Heart left ventricle (tissue), 16 donors: ENCODE measurements around the gene RAP1GAP. TPM values are rescaled to one million over a fixed set of nuclear protein-coding genes. Genes with fewer than 3 reads are reported as not detected.

Experiments used
- ATAC-seq, 4 donors: fragments of 200-7000 bp; cut with Tn5 transposase; one replicate each; pipeline ENCODE4 v1.9.1; 2020 to 2022; ENCODE audit warnings: moderate library complexity in 4 of 4, mild to moderate bottlenecking in 3 of 4, moderate number of reproducible peaks in 1 of 4
- DNase-seq, 5 donors: peaks; one replicate each; pipeline ENCODE4 v3.0.0-alpha.2; 2020
- H3K27ac ChIP-seq, 12 donors: fragments of 200-600 bp; sonication (generic) in 4 of 12; one replicate each; pipeline versions ENCODE4 v1.5.0 to v1.8.0; 2016 to 2022; ENCODE audit warnings: mild to moderate bottlenecking in 2 of 12
- H3K27me3 ChIP-seq, 9 donors: fragments of 200-600 bp; sonication (generic) in 2 of 9; one replicate each; pipeline versions ENCODE4 v1.5.1 to v1.8.0; 2016 to 2022; ENCODE audit warnings: mild to moderate bottlenecking in 3 of 9
- H3K36me3 ChIP-seq, 9 donors: fragments of 200-600 bp; sonication (generic) in 2 of 9; one replicate each; pipeline versions ENCODE4 v1.5.0 to v1.8.0; 2018 to 2022; ENCODE audit warnings: mild to moderate bottlenecking in 2 of 9
- H3K4me1 ChIP-seq, 12 donors: fragments of 200-600 bp; sonication (generic) in 4 of 12; one replicate each; pipeline versions ENCODE4 v1.5.0 to v1.8.0; 2016 to 2022; ENCODE audit warnings: mild to moderate bottlenecking in 3 of 12
- H3K4me3 ChIP-seq, 12 donors: fragments of 200-600 bp; sonication (generic) in 4 of 12; one replicate each; pipeline versions ENCODE4 v1.5.0 to v1.8.0; 2017 to 2022; ENCODE audit warnings: mild to moderate bottlenecking in 9 of 12, moderate library complexity in 4 of 12
- H3K9me3 ChIP-seq, 12 donors: fragments of 200-600 bp; sonication (generic) in 4 of 12; one replicate each; pipeline versions ENCODE4 v1.5.0 to v1.8.0; 2016 to 2022; ENCODE audit warnings: mild to moderate bottlenecking in 1 of 12
- POLR2A ChIP-seq, 2 donors: fragments of 450-650 bp; IDR thresholded peaks; one replicate each; pipeline ENCODE4 v1.6.1; 2017; ENCODE audit warnings: antibody characterized with exemption in 2 of 2, mild to moderate bottlenecking in 2 of 2, moderate library complexity in 2 of 2
- whole genome bisulfite sequencing, 4 donors: extraction: QIAGEN DNeasy Blood & Tissue Kit in 2 of 4; methylation state at CpG; one replicate each; pipeline versions ENCODE4 v1.1.5 to v1.1.7; 2013 to 2018; 5-methylcytosine and 5-hydroxymethylcytosine counted together
- intact Hi-C, 10 donors: fragments of 100-400 bp; cut with DNase I; formaldehyde crosslinking; loops; one replicate each; pipeline versions ENCODE4 v1.11.1 to v1.14.2; 2022
- polyA plus RNA-seq, 2 donors: library from polyadenylated mRNA; stranded (reverse); fragments of 200-250 nt; gene quantifications; one replicate each; pipeline ENCODE4 v1.2.3, GENCODE V29; 2013
- total RNA-seq, 9 donors: library from RNA; depleted of rRNA in 2 of 9; stranded (reverse); fragments of >200 nt in 2 of 9; fragmentation: NEBNext Ultra II Directional in 3 of 9; extraction: Animal tissue kit (Norgen Biotek cat#: 25700) in 3 of 9; gene quantifications; one replicate each; pipeline versions ENCODE4 v1.1.0 to v1.2.4, GENCODE V29; 2016 to 2023
- TF ChIP-seq, protein P1 (sequence below), 12 donors: fragments of 200-600 bp; sonication (generic) in 4 of 12; IDR thresholded peaks; one replicate each; pipeline versions ENCODE4 v1.5.0 to v1.8.0; 2018 to 2022; ENCODE audit warnings: antibody characterized with exemption in 12 of 12, mild to moderate bottlenecking in 5 of 12
- donor health status: ischemic (EF 13 %, LVEDD 7.1; RV severe dilation, severe dysfunction).
- donor health status: healthy with polysubstance abuse.
- donor health status: DM: no; HTN: yes; CAD: no.
- donor health status: DM: no; HTN: no; CAD: no.
- donor health status: ischemic (EF 25% LVEDD 6.9; RV normal size, moderate dysfunction).
- donor health status: ischemic (EF 25% LVEDD 5.7; RV mildly dilated, moderate dysfunction).
- donor health status: healthy.
- donor health status: DM: yes; HTN: yes; CAD: no.
- donor health status: ischemic (EF 35%, LVEDD 5.7; RV mildly dilated, moderate dysfunction).
- donor health status: nonischemic (EF 11% LVEDD 7.7; RV severe dilation, severe dysfunction).
- donor health status: DM: yes; HTN: yes; CAD: no.
- donor health status: PGD.
- donor health status: ischemic (EF 29% LVEDD 5.4; RV normal size, mild dysfunction).
- donor health status: nonischemic (EF 23%, LVEDD 6.1; RV moderate dilation, normal function).

Gene RAP1GAP
- total and polyA plus RNA-seq, 11 donors: 0.75 to 8.0 (median 3.8) TPM

DNA sequence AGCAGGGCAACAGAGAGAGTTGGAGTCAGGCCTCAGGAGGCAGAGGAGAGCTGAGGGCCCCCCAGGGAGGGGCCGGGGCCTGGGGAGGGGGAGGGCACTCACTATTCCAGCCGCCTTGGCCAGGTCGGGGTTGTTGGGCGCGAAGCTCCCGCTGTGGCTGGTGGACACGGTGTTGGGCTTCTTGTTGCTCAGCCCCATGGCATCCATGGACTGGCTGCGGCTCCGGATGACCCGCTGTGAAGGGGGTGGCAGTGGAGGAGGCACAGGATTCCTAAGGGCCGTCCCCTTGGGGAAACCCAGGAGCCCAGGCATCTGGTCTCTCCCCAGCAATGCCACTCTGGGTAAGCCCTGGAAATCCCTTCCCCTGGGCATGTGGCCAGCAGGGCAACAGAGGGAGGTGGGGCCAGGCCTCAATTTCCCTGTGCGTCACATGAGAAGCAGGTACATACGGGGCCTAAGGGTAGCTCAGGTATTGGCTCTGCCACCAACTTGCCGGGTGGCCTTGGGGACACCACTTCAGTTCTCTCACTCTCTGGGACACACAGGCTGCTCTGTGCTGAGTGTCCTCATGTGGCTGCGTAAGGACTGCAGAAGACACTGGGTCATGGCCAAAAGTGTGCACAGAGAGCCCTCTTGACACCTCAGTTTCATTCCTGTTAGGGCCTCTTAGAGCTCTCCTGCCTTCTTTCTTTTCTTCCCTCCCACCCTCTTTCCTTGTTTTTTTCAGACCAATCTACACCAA is 63.0 kb downstream of the RAP1GAP start:
- TF ChIP-seq POLR2A (IDR thresholded peaks at IDR 0.05): no peak
- TF ChIP-seq, protein P1, sequence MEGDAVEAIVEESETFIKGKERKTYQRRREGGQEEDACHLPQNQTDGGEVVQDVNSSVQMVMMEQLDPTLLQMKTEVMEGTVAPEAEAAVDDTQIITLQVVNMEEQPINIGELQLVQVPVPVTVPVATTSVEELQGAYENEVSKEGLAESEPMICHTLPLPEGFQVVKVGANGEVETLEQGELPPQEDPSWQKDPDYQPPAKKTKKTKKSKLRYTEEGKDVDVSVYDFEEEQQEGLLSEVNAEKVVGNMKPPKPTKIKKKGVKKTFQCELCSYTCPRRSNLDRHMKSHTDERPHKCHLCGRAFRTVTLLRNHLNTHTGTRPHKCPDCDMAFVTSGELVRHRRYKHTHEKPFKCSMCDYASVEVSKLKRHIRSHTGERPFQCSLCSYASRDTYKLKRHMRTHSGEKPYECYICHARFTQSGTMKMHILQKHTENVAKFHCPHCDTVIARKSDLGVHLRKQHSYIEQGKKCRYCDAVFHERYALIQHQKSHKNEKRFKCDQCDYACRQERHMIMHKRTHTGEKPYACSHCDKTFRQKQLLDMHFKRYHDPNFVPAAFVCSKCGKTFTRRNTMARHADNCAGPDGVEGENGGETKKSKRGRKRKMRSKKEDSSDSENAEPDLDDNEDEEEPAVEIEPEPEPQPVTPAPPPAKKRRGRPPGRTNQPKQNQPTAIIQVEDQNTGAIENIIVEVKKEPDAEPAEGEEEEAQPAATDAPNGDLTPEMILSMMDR (IDR thresholded peaks at IDR 0.05): no peak
- no peak overlapping the region for H3K27ac ChIP-seq
- peaks cover 0 to 8% (median 0%) of the 10 kb centered on the region in 9 donors for H3K27me3 ChIP-seq
- no peak overlapping the region for H3K4me3 ChIP-seq
- no peaks in the 10 kb centered on the region for H3K9me3 ChIP-seq
- H3K36me3 ChIP-seq: no peaks in the 10 kb centered on the region
- intact Hi-C loops: no loop called here
- 87 to 95% (median 91%) methylated on average over 8 to 15 of the region's 15 CpGs for WGBS, 4 donors
- DNase-seq: no peak
- H3K4me1 ChIP-seq: no peaks in the 10 kb centered on the region
- no peak for ATAC-seq

GRCh38 chr1:21605012-21605715 is 64.0 kb downstream of the RAP1GAP start:
- H3K4me1 ChIP-seq: no peaks in the 10 kb centered on the region
- ATAC-seq (no peak), DNase-seq (no peak)
- H3K9me3 ChIP-seq: no peaks in the 10 kb centered on the region
- 85 to 89% (median 87%) methylated on average over 5 to 7 of the region's 7 CpGs for WGBS, 4 donors
- intact Hi-C loops: no loop called here
- H3K4me3 ChIP-seq: no peak overlapping the region
- H3K36me3 ChIP-seq: no peaks in the 10 kb centered on the region
- H3K27me3 ChIP-seq: peaks cover 0 to 8% (median 0%) of the 10 kb centered on the region in 9 donors
- TF ChIP-seq, protein P1 (IDR thresholded peaks at IDR 0.05): no peak
- no peak for TF ChIP-seq POLR2A (IDR thresholded peaks at IDR 0.05)
- H3K27ac ChIP-seq: no peak overlapping the region

DNA sequence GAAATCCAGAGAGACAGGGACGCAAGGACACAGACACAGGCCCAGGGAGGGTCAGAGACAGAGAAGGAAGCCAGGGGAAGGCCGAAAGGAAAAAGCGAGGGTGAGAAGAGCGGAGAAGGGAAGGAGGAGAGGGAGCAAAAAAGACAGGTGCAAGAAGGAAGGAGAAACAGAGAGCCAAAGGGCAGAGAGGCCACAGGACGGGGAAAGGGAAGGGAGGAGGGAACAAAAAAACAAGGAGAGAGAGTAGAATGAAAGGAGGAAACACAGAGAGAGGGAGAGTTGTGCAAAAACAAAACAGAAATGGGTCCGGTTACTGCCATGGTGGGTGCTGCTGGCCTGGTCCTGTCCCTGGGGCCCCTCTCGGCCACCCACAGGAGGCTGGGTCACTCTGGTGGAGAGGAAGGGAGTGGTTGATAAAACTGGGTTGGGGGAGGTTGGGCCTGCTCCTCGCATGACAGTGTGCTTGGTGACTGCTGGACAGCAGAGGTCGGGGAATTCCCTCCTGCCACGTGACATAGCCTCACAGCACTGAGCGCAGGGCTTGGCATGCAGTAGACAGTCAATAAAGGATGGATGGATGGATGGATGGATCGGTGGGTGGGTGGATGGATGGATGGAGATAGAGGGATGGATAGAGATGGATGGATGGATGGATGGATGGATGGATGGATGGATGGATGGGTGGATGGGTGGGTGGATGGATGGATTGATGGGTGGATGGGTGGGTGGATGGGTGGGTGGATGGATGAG is 64.8 kb downstream of the RAP1GAP start:
- ATAC-seq: no peak
- WGBS, 4 donors: 80 to 89% (median 83%) methylated on average over 12 of the region's 12 CpGs
- Histone ChIP-seq H3K27ac (no peak overlapping the region), H3K27me3 (peaks cover 0 to 8% (median 0%) of the 10 kb centered on the region in 9 donors), H3K4me3 (no peak overlapping the region), H3K4me1 (no peaks in the 10 kb centered on the region), H3K9me3 (no peaks in the 10 kb centered on the region), H3K36me3 (no peaks in the 10 kb centered on the region)
- TF ChIP-seq, protein P1 (IDR thresholded peaks at IDR 0.05): no peak
- TF ChIP-seq POLR2A (IDR thresholded peaks at IDR 0.05): no peak
- intact Hi-C loops: no loop called here
- DNase-seq: no peak
